ENCODE data around the gene HPS5. TPM values are rescaled to one million over a fixed set of nuclear protein-coding genes. Genes with fewer than 3 reads are reported as not detected.

The HPS5 gene
- total RNA-seq, 2 experiments from 2014 or later, result 16.0 to 17.2 TPM

DNA sequence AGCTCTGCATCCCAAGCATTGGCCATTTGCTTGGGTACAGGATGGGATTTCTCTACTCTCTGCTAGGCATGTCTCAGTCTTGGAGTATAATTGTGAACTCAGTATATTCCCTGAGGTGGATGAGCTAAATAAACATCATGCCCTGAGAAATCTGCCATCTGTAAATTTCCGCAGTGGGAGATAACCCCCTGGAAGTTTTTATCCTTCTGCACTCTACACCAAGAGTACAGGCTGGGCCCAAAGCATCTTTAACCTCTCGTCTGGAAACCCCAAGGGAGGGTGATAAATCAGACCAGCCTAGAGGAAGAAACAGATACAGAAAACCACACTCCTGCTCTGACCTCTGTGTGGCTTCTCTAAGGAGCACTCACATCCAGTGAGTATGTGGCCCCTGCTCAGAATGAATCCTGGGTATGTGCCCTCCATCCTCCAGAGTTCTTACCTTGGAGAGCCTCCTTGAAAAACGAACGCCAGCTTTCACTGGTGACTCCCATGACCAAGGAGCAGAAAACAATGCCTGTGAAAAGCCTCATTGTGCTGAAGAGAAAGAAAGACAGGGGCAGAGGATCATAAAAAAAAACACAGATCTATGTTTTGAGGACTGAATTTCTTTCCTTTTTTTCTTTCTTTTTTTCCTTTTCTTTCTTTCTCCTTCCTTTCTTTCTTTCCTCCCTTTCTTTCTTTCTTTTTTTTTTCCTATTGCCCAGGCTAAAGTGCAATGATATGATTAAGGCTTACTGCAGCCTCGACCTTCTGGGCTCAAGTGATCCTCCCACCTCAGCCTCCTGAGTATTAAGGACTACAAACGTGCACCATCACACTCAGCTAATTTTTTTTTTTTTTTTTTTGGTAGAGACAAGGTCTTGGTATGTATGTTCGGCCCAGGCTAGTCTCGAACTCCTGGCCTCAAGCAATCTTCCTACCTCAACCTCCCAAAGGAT lies 86.3 kb downstream of the HPS5 start:
- Mint-ChIP-seq H3K27ac (no peak overlapping the region), H3K4me3 (no peak overlapping the region), H3K27me3 (peaks cover 30% of the 10 kb centered on the region), H3K4me1 (ENCODE audit: low read depth) (no peaks in the 10 kb centered on the region), H3K36me3 (ENCODE audit: low read depth) (no peaks in the 10 kb centered on the region), H3K9me3 (no peaks in the 10 kb centered on the region)
- ATAC-seq, result no peak
- ChIA-PET CTCF (interaction anchor here (2.7 kb wide), 1 partner anchor 8 kb away, joined by 12 read pairs; no protein-coding TSS in a partner anchor), POLR2A (no interaction called here)
- TF ChIP-seq, protein P1, sequence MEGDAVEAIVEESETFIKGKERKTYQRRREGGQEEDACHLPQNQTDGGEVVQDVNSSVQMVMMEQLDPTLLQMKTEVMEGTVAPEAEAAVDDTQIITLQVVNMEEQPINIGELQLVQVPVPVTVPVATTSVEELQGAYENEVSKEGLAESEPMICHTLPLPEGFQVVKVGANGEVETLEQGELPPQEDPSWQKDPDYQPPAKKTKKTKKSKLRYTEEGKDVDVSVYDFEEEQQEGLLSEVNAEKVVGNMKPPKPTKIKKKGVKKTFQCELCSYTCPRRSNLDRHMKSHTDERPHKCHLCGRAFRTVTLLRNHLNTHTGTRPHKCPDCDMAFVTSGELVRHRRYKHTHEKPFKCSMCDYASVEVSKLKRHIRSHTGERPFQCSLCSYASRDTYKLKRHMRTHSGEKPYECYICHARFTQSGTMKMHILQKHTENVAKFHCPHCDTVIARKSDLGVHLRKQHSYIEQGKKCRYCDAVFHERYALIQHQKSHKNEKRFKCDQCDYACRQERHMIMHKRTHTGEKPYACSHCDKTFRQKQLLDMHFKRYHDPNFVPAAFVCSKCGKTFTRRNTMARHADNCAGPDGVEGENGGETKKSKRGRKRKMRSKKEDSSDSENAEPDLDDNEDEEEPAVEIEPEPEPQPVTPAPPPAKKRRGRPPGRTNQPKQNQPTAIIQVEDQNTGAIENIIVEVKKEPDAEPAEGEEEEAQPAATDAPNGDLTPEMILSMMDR (IDR thresholded peaks at IDR 0.05), result no peak
- DNase-seq, result no peak
- intact Hi-C loops (cut with micrococcal nuclease), result no loop called here

DNA sequence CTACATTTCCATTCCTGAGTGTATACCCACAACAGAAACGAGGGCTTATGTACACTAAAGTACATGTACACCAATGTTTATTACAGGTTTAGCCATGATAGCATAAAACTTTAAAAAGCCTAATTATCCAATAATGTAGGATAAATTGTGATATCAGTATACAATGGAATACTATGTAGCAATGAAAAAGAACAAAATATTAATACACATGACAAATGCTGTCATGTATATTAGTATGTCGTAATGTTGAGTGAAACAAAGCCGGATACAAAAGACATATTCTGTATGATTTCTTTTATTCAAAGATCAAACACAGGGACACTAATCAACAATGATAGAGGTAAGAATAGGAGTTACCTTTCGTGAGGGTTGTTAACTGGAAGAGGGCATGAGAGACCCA lies 88.0 kb downstream of the HPS5 start:
- H3K9me3 Mint-ChIP-seq, result no peaks in the 10 kb centered on the region
- POLR2A ChIA-PET, result no interaction called here
- TF ChIP-seq, protein P1 (IDR thresholded peaks at IDR 0.05), result no peak
- no peaks in the 10 kb centered on the region for H3K36me3 Mint-ChIP-seq (ENCODE audit: low read depth)
- no peak overlapping the region for H3K4me3 Mint-ChIP-seq
- CTCF ChIA-PET, result interaction anchor here (2.7 kb wide), 1 partner anchor 10 kb away, joined by 12 read pairs; no protein-coding TSS in a partner anchor
- DNase-seq (no peak), ATAC-seq (no peak)
- H3K4me1 Mint-ChIP-seq (ENCODE audit: low read depth), result no peaks in the 10 kb centered on the region
- H3K27me3 Mint-ChIP-seq, result peaks cover 22% of the 10 kb centered on the region
- intact Hi-C loops (cut with micrococcal nuclease), result no loop called here
- H3K27ac Mint-ChIP-seq, result no peak overlapping the region

DNA sequence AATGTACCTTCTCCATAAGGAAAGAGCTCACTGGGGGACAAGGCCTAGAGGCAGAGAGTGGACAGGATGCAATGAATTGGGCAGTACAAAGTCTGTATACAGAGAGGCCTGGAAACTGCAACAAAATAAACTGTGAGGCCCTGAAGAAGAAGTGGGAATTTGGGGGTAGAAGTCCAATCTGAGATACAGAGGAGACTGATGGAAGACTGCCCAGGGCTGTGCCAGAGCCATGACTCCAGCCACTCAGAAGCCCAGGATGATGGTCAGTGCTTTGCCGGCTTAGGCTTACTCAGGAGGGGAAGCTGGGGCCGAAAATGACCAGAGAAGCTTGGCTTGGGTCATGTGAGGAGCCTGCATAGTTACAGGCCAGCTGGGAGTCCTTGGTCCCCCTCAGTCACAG lies 91.1 kb downstream of the HPS5 start:
- POLR2A ChIA-PET, result interaction anchor here (0.6 kb wide), 1 partner anchor 15 kb away, joined by 3 read pairs; no protein-coding TSS in a partner anchor
- Mint-ChIP-seq H3K27me3 (peaks cover 16% of the 10 kb centered on the region), H3K36me3 (ENCODE audit: low read depth) (no peaks in the 10 kb centered on the region), H3K4me3 (no peak overlapping the region), H3K4me1 (ENCODE audit: low read depth) (no peaks in the 10 kb centered on the region), H3K9me3 (no peaks in the 10 kb centered on the region), H3K27ac (no peak overlapping the region)
- TF ChIP-seq, protein P1 (IDR thresholded peaks at IDR 0.05), result no peak
- intact Hi-C loops (cut with micrococcal nuclease), result no loop called here
- CTCF ChIA-PET, result interaction anchor here (2.9 kb wide), 1 partner anchor 13 kb away, joined by 14 read pairs; no protein-coding TSS in a partner anchor
- no peak for DNase-seq
- ATAC-seq, result no peak

DNA sequence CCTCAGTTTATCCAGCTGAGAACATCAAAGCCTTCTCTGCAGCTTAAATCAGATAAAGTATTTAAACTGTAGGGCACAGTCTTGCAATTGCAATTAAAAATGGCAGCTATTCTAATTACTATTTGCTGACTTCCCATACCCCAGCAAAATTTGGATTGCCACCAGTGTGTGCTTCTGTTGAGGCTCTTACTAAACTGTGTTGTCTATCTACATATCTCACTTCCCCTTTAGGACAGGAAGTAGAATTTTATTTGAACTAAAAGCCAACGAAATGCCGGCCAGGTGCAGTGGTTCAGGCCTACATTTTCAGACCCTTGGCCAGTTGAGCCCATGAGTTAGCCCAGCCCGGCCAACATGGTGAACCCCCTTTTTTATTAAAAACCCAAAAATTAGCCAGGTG lies 92.4 kb downstream of the HPS5 start:
- H3K27me3 Mint-ChIP-seq, result peaks cover 7% of the 10 kb centered on the region

More for the DNA sequence above, 92.4 kb downstream of the HPS5 start:
- Mint-ChIP-seq H3K27ac (no peak overlapping the region), H3K4me1 (ENCODE audit: low read depth) (no peaks in the 10 kb centered on the region), H3K9me3 (no peaks in the 10 kb centered on the region), H3K4me3 (no peak overlapping the region), H3K36me3 (ENCODE audit: low read depth) (no peaks in the 10 kb centered on the region)
- intact Hi-C loops (cut with micrococcal nuclease), result no loop called here
- CTCF ChIA-PET, result interaction anchor here (1.3 to 2.9 kb wide), 2 partner anchors 14 kb away, joined by 7 to 14 read pairs; no protein-coding TSS in a partner anchor
- TF ChIP-seq, protein P1 (IDR thresholded peaks at IDR 0.05), result no peak
- ATAC-seq (no peak), DNase-seq (no peak)
- POLR2A ChIA-PET, result no interaction called here

Other genes starting within 250 kb of the HPS5 start
- gene SAAL1, start 216.1 kb downstream of the HPS5 start, total RNA-seq, result 10 to 100 TPM; 38.1 to 39.9 TPM
- gene MRGPRX3, start 189.6 kb downstream of the HPS5 start, total RNA-seq, result not detected
- not detected for gene MRGPRX4, start 149.3 kb downstream of the HPS5 start, total RNA-seq
- not detected for gene SAA4, start 85.3 kb downstream of the HPS5 start, total RNA-seq
- gene SAA2, start 73.5 kb downstream of the HPS5 start, total RNA-seq, result not detected
- gene SAA1, start 55.9 kb downstream of the HPS5 start, total RNA-seq, result not detected
- gene GTF2H1, start 427 bp upstream of the HPS5 start, total RNA-seq, result 10 to 100 TPM; 44.5 to 46.6 TPM
- gene LDHA, start 72.4 kb upstream of the HPS5 start, total RNA-seq, result 1,000 to 10,000 TPM; 2,418 to 2,447 TPM
- gene LDHC, start 90.2 kb upstream of the HPS5 start, total RNA-seq, result not detected
- gene LDHAL6A, start 133.7 kb upstream of the HPS5 start, total RNA-seq, result not detected
- 10 to 100 TPM; 34.0 to 37.4 TPM for gene TSG101, start 204.8 kb upstream of the HPS5 start, total RNA-seq

Data from activated CD8-positive, alpha-beta T cell treated with anti-CD3 and anti-CD28 coated beads for 36 hours (primary cell).